ENCODE data around the gene CLK3. TPM values are rescaled to one million over a fixed set of nuclear protein-coding genes. Genes with fewer than 3 reads are reported as not detected.
"Not testable (repeated sequence)": the region's sequence is repeated elsewhere in the genome, so short reads cannot be mapped to it uniquely, and the experiment has no call there.

Gene CLK3
- total RNA-seq, 1 donor from 2014 or later: 53.2 TPM

GRCh38 chr15:74628949-74629348 is 13.3 kb downstream of the CLK3 start:
- Mint-ChIP-seq H3K4me3 (ENCODE audit: unreplicated experiment) (no peak overlapping the region), H3K9me3 (ENCODE audit: unreplicated experiment) (no peaks in the 10 kb centered on the region), H3K27ac (ENCODE audit: unreplicated experiment) (no peak overlapping the region), H3K4me1 (ENCODE audit: unreplicated experiment) (no peaks in the 10 kb centered on the region), H3K27me3 (ENCODE audit: unreplicated experiment) (no peaks in the 10 kb centered on the region), H3K36me3 (ENCODE audit: unreplicated experiment) (peaks cover 29% of the 10 kb centered on the region)
- DNase-seq (ENCODE audit: extremely low spot score, unreplicated experiment): no peak
- TF ChIP-seq CTCF (IDR thresholded peaks at IDR 0.05): no peak

GRCh38 chr15:74629696-74630095 is 14.1 kb downstream of the CLK3 start:
- not testable (repeated sequence) for H3K9me3 Mint-ChIP-seq (ENCODE audit: unreplicated experiment); H3K27me3 Mint-ChIP-seq (ENCODE audit: unreplicated experiment); H3K4me3 Mint-ChIP-seq (ENCODE audit: unreplicated experiment); H3K4me1 Mint-ChIP-seq (ENCODE audit: unreplicated experiment); H3K27ac Mint-ChIP-seq (ENCODE audit: unreplicated experiment); DNase-seq (ENCODE audit: extremely low spot score, unreplicated experiment)
- H3K36me3 Mint-ChIP-seq (ENCODE audit: unreplicated experiment): peaks cover 29% of the 10 kb centered on the region

GRCh38 chr15:74630284-74631086 is 14.8 kb downstream of the CLK3 start:
- H3K27ac Mint-ChIP-seq (ENCODE audit: unreplicated experiment): no peak overlapping the region
- no peak for TF ChIP-seq CTCF (IDR thresholded peaks at IDR 0.05)
- no peaks in the 10 kb centered on the region for H3K9me3 Mint-ChIP-seq (ENCODE audit: unreplicated experiment)
- no peak for DNase-seq (ENCODE audit: extremely low spot score, unreplicated experiment)
- H3K4me3 Mint-ChIP-seq (ENCODE audit: unreplicated experiment): no peak overlapping the region
- no peaks in the 10 kb centered on the region for H3K4me1 Mint-ChIP-seq (ENCODE audit: unreplicated experiment)
- peaks cover 31% of the 10 kb centered on the region for H3K36me3 Mint-ChIP-seq (ENCODE audit: unreplicated experiment)
- H3K27me3 Mint-ChIP-seq (ENCODE audit: unreplicated experiment): no peaks in the 10 kb centered on the region

GRCh38 chr15:74631087-74631385 is 15.4 kb downstream of the CLK3 start:
- Mint-ChIP-seq H3K27ac (ENCODE audit: unreplicated experiment) (no peak overlapping the region), H3K9me3 (ENCODE audit: unreplicated experiment) (no peaks in the 10 kb centered on the region)
- DNase-seq (ENCODE audit: extremely low spot score, unreplicated experiment): no peak

DNA sequence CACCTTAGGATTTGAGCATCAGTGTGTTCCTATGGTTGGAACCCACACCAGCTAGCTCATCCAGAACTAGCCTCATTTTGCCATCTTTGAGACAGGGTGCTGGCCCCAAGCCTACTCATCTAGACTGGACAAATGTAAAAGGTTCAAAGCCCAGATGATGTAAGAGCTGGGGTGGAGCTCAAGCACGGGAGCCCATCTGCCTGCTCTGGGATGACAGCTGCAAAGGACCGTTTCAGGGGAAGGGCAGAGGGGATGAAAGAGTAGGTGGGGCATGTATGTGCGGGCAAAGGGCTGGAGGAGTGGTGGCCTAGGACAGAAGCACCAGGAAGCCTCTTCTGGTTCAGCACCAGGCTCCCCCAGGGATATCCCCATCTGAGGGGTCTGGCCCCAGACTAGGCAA is 15.8 kb downstream of the CLK3 start:
- Mint-ChIP-seq H3K27ac (ENCODE audit: unreplicated experiment) (no peak overlapping the region), H3K27me3 (ENCODE audit: unreplicated experiment) (no peaks in the 10 kb centered on the region), H3K36me3 (ENCODE audit: unreplicated experiment) (peaks cover 30% of the 10 kb centered on the region), H3K9me3 (ENCODE audit: unreplicated experiment) (no peaks in the 10 kb centered on the region), H3K4me1 (ENCODE audit: unreplicated experiment) (no peaks in the 10 kb centered on the region), H3K4me3 (ENCODE audit: unreplicated experiment) (no peak overlapping the region)
- no peak for DNase-seq (ENCODE audit: extremely low spot score, unreplicated experiment)
- TF ChIP-seq CTCF (IDR thresholded peaks at IDR 0.05): no peak

More at GRCh38 chr15:74631087-74631385, 15.4 kb downstream of the CLK3 start:
- no peak for TF ChIP-seq CTCF (IDR thresholded peaks at IDR 0.05)
- peaks cover 29% of the 10 kb centered on the region for H3K36me3 Mint-ChIP-seq (ENCODE audit: unreplicated experiment)
- H3K27me3 Mint-ChIP-seq (ENCODE audit: unreplicated experiment): no peaks in the 10 kb centered on the region
- H3K4me1 Mint-ChIP-seq (ENCODE audit: unreplicated experiment): no peaks in the 10 kb centered on the region
- no peak overlapping the region for H3K4me3 Mint-ChIP-seq (ENCODE audit: unreplicated experiment)
